Measurements from ENCODE around the gene TSPYL4.
A peak's percentile ranks its signal among the peaks of the same experiment; 100 is the strongest.
"Not testable (repeated sequence)": the region's sequence is repeated elsewhere in the genome, so short reads cannot be mapped to it uniquely, and the experiment has no call there.

The TSPYL4 gene

GRCh38 chr6:116253505-116254296 lies at the start of gene TSPYL4:
TSS of gene TSPYL4 (minus strand) at chr6:116254075. CDS start at chr6:116254008, 67 bp downstream.
- peak; percentile 89 for DNase-seq (ENCODE audit: low read depth, low spot score)

DNA sequence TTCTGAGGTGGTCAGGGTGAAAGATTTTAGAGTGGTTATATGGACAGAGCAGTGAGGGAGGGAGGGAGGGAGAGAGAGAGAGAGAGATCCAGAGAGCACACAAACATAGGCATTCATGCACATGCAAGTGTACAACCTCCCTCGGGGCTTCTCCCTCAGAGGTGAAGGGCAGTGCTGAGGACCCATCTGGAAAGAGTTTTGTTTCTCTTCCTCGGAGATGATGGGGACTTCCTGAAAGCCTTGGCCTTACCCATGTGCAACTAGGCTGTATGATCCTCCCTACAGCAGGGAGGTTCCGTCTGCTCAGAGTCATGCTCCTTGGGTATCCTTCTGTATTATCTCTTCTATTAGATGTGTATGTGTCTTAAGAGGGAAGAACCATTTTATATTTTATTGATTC lies 47.2 kb upstream of the TSPYL4 start:
- DNase-seq (ENCODE audit: low read depth, low spot score) = no peak

- DNase-seq (ENCODE audit: low read depth, low spot score) = no peak
These were observed 46.7 kb upstream of the TSPYL4 start for GRCh38 chr6:116300566-116300965.

- no peak for DNase-seq (ENCODE audit: low read depth, low spot score)
These were observed 45.1 kb upstream of the TSPYL4 start for GRCh38 chr6:116298973-116299372.

GRCh38 chr6:116298273-116298672 lies 44.4 kb upstream of the TSPYL4 start:
- no peak for DNase-seq (ENCODE audit: low read depth, low spot score)

DNA sequence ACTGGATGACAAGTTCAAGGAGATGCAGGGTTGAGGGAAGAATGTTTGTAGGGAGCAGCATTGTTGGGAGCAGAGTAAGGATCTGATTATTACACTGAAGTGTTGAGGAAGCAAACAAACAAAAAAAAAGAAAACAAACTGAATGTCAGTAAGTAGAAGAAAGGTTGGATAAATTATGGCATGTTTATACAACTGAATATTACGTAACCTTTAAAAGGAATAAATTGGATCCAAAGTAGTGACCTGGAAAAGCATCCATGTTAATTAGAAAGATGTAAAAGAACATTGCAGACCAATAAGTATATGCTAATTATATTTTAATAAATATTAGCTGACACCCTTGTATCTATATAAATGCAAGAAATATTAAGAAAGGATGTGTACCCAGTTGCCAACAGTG lies 38.7 kb upstream of the TSPYL4 start:
- DNase-seq (ENCODE audit: low read depth, low spot score) = no peak

- no peak for DNase-seq (ENCODE audit: low read depth, low spot score)
These were observed 38.0 kb upstream of the TSPYL4 start for GRCh38 chr6:116291701-116292396.

- no peak for DNase-seq (ENCODE audit: low read depth, low spot score)
These were observed 36.9 kb upstream of the TSPYL4 start for GRCh38 chr6:116290799-116291198.

DNA sequence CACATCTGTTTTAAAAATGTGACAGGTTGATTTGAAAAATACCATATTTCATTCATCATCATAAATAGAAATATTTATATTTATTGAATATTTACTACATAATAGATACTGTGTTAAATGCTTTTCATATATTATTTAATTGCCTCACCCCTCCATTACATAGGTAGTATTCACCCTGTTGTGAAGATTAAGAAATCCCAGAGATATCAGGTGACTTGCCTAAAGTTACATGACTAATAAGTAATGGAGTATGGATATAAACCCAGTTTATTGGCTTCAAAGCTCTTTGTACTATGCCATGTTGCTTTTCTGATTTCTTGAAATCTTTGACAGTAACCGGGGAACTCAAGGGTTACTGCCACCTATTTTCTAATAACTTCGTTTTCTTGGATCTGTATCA lies 36.0 kb upstream of the TSPYL4 start:
- no peak for DNase-seq (ENCODE audit: low read depth, low spot score)

- DNase-seq (ENCODE audit: low read depth, low spot score) = no peak
These were observed 33.9 kb upstream of the TSPYL4 start for GRCh38 chr6:116287689-116288282.

DNA sequence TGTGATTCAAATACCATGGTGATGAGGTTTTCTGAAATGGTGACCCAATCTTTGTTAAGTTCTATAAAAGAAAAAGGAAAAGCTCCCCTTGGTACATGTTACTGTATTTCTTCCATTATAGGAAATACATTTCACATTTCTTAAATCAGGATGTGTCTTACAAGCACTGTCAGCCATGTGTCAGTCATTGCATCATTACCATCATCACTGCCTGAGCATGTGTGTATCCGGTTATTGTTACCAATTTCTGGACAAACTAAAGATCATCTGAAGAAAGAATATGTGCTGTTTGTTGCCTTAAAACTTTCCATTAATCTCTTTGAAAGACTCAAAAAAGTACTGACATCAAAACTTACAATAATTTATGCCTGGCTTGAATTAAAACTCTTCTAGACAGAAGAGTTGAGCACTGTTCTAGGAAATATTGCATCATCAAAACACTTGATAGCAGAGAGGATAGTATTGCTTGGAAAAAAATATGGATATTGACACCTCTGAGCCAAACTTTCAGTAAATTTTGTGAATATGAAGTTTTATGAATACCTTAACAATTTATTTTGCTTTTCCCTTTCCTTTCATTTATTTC lies 33.0 kb upstream of the TSPYL4 start:
- no peak for DNase-seq (ENCODE audit: low read depth, low spot score)

GRCh38 chr6:116284984-116285383 lies 31.1 kb upstream of the TSPYL4 start:
- DNase-seq (ENCODE audit: low read depth, low spot score) = not testable (repeated sequence)

GRCh38 chr6:116283191-116283590 lies 29.3 kb upstream of the TSPYL4 start:
- no peak for DNase-seq (ENCODE audit: low read depth, low spot score)

- no peak for DNase-seq (ENCODE audit: low read depth, low spot score)
These were observed 28.8 kb upstream of the TSPYL4 start for GRCh38 chr6:116282698-116283097.

- DNase-seq (ENCODE audit: low read depth, low spot score) = no peak
These were observed 27.1 kb upstream of the TSPYL4 start for GRCh38 chr6:116280933-116281316.

GRCh38 chr6:116280161-116280932 lies 26.5 kb upstream of the TSPYL4 start:
- no peak for DNase-seq (ENCODE audit: low read depth, low spot score)

DNA sequence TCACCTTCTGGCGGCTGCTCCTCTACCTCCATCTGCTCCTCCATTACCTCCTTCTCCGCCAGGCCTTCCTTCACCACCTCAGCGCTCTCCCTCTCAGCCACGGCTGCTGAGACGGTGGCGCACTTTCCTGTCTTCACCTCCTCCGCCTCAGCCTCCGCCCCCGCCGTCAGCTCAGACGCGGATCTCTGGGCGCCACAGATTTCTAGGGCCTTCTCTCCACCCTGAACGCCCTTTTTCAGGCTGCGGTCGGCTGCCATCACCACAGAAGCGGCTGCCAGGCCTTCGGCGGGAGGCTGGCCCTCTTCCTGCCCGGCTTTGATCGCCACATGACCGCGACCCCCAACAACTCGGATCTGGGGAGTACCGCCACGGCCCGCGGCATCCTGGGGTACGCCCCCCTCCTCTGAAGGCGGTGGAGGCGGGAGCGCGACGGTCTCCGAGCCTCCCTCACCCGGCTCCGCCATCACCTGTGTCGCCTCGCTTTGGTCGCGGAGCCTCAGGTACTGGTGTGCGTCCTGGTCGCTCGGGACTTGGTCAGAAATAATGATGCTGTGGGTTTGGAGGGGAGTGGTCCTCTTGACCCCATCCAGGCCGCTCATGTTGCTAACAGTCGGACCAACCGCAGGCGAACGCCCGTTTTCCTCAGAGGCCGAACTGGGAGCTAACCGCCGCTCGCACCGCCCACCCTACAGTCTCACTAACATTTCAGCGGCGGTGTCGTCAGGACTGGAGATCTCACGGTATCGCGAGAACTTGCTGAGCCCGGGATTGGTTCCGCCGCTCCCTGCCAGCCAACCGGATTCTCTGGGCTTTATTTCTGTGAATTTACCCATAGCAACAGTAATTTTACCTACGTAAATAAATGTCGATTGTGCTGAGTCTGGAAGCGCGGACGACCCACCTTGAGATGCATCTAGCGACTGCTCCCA lies 25.6 kb upstream of the TSPYL4 start, which contains the start of gene TSPYL1:
TSS of gene TSPYL1 (minus strand) at position 699 of the 929 bp plus-strand sequence. CDS start at position 599, 100 bp downstream.
- DNase-seq (ENCODE audit: low read depth, low spot score) = peak; percentile 88

- no peak for DNase-seq (ENCODE audit: low read depth, low spot score)
These were observed 25.0 kb upstream of the TSPYL4 start for GRCh38 chr6:116278854-116279231.

- DNase-seq (ENCODE audit: low read depth, low spot score) = no peak
These were observed 24.6 kb upstream of the TSPYL4 start for GRCh38 chr6:116278481-116278829.

- DNase-seq (ENCODE audit: low read depth, low spot score) = no peak
These were observed 23.2 kb upstream of the TSPYL4 start for GRCh38 chr6:116277124-116277523.
